Brain microvascular endothelial cell (primary cell): ENCODE data around the gene UBALD1.

Experiments
- DNase-seq: peaks from one replicate; pipeline ENCODE4 v3.0.0-alpha.2; 2020
- H3K27ac ChIP-seq: fragments of 250-450 bp; sonication (Bioruptor Pico); 2 replicates; pipeline ENCODE4 v1.5.1; 2020; ENCODE audit warnings: mild to moderate bottlenecking, moderate library complexity
- H3K27me3 ChIP-seq: fragments of 250-450 bp; sonication (Bioruptor Pico); replicated peaks from 2 replicates; pipeline ENCODE4 v1.5.1; 2020; ENCODE audit warnings: mild to moderate bottlenecking
- H3K36me3 ChIP-seq: fragments of 250-450 bp; sonication (Bioruptor Pico); replicated peaks from 2 replicates; pipeline ENCODE4 v1.5.1; 2020; ENCODE audit warnings: mild to moderate bottlenecking
- H3K4me3 ChIP-seq: 2 replicates; pipeline ENCODE4 v1.5.1; 2011; ENCODE audit warnings: low read depth, mild to moderate bottlenecking, control low read depth, low read length, moderate library complexity
- in situ Hi-C: cut with HindIII; loops from 2 replicates; pipeline ENCODE4 v1.10.0; 2017; ENCODE audit warnings: low sequenced_read_pairs, low pct_ligation_motif_present
- TF ChIP-seq, protein P1 (sequence below): IDR thresholded peaks from 2 replicates; pipeline ENCODE4 v1.5.1; 2011; ENCODE audit warnings: low read depth, mild to moderate bottlenecking, moderate library complexity, low read length, control low read depth, inconsistent platforms; ENCODE audit errors: missing control alignments

Gene UBALD1

DNA sequence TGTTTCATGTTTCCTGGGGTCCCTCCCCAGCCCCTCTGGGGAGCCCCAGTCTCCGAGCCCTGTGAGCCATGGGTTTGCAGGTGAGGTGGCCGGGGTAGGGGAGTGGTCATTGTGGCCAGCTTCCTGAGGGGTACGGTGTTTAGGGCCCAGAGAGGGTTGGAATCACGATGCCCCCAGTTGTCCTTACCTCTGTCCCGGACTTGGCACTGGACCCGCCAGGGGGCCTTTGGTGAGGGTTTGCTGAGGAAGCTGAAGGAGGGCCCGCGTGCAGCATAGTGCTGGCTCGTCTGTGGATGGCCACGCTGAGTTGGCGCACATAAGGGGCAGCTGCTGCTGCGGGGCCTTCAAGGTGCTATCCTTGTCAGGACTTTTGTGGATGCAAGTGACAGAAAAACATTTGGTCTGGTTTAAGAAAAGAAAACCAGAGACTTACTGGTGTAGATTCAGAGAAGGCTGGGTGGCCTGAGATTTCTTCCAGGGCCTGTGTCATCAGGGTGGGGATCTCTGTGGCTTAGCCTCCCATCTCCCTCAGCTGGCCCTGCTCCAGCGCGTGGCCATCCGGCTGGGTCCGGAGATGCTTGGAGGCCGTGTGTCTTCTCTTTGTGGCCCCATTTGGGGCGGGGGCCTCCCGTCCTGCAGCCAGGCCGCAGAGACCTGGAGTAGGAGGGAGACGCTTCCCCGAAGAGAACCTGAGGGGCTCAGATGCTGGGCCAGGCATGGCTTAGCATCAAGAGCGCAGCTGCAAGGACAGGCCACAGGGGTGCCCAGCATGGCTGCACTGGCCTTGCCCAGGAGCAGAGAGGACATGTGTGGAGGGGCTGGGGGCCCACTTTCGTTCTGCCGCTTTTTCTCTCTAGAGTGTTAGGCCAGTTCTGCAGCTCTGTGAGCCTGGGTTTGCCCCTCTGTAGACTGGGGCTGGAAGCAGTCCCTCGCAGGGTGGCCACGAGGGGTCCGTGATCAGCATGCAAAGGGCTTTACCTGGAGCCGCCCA lies 45.0 kb upstream of the UBALD1 start:
- Histone ChIP-seq H3K36me3 (peaks cover 33% of the 10 kb centered on the region), H3K27me3 (no peaks in the 10 kb centered on the region), H3K27ac (no peak overlapping the region), H3K4me3 (no peak overlapping the region)
- in situ Hi-C loops, result no loop called here
- DNase-seq, result no peak
- TF ChIP-seq, protein P1, sequence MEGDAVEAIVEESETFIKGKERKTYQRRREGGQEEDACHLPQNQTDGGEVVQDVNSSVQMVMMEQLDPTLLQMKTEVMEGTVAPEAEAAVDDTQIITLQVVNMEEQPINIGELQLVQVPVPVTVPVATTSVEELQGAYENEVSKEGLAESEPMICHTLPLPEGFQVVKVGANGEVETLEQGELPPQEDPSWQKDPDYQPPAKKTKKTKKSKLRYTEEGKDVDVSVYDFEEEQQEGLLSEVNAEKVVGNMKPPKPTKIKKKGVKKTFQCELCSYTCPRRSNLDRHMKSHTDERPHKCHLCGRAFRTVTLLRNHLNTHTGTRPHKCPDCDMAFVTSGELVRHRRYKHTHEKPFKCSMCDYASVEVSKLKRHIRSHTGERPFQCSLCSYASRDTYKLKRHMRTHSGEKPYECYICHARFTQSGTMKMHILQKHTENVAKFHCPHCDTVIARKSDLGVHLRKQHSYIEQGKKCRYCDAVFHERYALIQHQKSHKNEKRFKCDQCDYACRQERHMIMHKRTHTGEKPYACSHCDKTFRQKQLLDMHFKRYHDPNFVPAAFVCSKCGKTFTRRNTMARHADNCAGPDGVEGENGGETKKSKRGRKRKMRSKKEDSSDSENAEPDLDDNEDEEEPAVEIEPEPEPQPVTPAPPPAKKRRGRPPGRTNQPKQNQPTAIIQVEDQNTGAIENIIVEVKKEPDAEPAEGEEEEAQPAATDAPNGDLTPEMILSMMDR, result no peak

- TF ChIP-seq, protein P1, result no peak
- H3K27ac ChIP-seq, result no peak overlapping the region
- no peak for DNase-seq
- in situ Hi-C loops, result no loop called here
- H3K27me3 ChIP-seq, result no peaks in the 10 kb centered on the region
- no peak overlapping the region for H3K4me3 ChIP-seq
- peaks cover 35% of the 10 kb centered on the region for H3K36me3 ChIP-seq
Measured at GRCh38 chr16:4656695-4657686, 42.3 kb upstream of the UBALD1 start.

- no peak overlapping the region for H3K4me3 ChIP-seq
- H3K36me3 ChIP-seq, result peaks cover 36% of the 10 kb centered on the region
- H3K27me3 ChIP-seq, result no peaks in the 10 kb centered on the region
- no peak for DNase-seq
- no peak overlapping the region for H3K27ac ChIP-seq
- TF ChIP-seq, protein P1, result no peak
- in situ Hi-C loops, result no loop called here
Measured at GRCh38 chr16:4656221-4656620, 41.5 kb upstream of the UBALD1 start.

DNA sequence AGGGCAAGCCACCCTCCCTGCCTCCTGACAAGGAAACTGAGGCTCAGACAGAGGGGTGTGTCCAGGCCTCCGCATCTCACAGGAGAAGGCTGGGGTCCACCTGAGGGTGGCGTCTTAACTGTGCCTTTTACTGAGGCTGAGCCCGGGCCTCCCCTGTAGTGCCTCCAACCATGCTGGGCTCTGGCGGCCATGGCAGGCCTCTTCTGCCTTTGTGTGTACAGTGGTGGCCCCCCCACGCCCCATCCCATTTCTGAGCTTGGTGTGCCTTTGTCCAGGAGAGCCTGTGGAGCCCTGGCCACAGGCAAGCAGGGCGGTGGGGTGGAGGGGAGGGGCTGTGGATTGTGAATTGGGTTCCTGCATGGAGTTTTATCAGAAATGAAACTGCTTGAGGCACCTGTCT lies 41.1 kb upstream of the UBALD1 start:
- TF ChIP-seq, protein P1, result no peak
- peaks cover 40% of the 10 kb centered on the region for H3K36me3 ChIP-seq
- H3K27ac ChIP-seq, result no peak overlapping the region
- no peak overlapping the region for H3K4me3 ChIP-seq
- no peaks in the 10 kb centered on the region for H3K27me3 ChIP-seq
- in situ Hi-C loops, result no loop called here
- DNase-seq, result no peak

DNA sequence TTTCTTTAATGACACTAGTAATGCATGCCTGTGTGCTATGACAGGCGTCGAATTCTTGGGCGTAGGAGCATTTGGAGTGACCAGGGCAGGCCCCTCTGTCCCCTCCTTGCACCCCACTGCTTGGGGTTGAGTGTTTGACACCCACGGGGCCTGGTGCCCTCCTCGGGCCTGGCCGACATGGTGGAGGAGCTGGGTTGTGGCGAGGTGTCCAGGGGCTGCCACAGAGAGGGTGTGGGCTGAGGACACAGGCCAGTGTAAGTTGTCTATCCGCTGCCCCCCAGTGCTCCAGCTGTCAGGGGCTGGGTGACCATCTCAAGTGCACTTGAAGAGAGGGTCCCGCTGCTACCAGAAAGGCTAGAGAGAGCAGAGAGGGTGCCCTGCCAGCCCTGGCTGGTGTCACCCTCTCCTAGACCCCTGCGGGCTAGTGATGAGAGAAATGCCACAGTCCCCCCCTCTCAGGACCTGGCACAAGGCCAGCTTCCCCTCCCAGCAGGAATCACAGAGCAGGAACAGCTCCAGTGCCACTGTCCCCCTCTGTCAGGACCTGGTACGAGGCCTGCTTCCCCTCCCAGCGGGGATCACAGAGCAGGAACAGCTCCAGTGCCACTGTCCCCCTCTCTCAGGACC lies 40.4 kb upstream of the UBALD1 start:
- TF ChIP-seq, protein P1, result no peak
- in situ Hi-C loops, result no loop called here
- Histone ChIP-seq H3K27ac (no peak overlapping the region), H3K36me3 (peaks cover 45% of the 10 kb centered on the region), H3K4me3 (no peak overlapping the region), H3K27me3 (no peaks in the 10 kb centered on the region)
- no peak for DNase-seq
